Stimulated activated CD8-positive, alpha-beta memory T cell treated with anti-CD3 and anti-CD28 coated beads, Interleukin-7, amount 100 ng/mL, for 1 hour (primary cell): ENCODE results near the gene GNAS-AS1.

Source experiments
- DNase-seq, 2 donors: peaks; one replicate each; pipeline ENCODE4 v3.0.0-alpha.2; 2020; ENCODE audit warnings: low read depth in 2 of 2

Gene GNAS-AS1

DNA sequence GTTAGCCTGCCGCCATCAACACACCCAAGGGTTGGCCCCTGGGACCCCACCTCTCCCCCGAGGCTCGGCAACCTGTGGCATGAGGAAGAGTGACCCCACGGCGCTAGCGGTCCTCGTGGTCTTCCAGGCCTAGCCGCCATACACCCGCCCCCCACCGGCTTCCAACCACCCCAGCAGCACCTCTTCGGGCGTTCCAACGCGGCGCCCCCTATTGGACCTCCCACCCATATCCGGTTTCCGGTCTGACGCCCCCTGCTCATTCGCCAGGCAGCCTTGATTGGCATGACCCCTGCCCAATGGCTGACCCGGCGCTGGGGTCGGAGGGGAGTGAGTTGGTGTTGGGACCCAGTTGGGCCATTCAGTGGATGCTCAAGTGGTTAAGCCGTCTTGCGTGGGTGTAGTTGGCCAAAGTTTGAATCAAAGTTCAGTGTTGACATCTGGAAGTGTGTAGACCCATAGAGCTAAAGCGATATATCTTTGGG, at the start of gene GNAS-AS1:
Gene GNAS-AS1, minus strand, starts transcription at position 210 of the 482 bp plus-strand sequence.
- peak; percentile 44 to 56 for DNase-seq

DNA sequence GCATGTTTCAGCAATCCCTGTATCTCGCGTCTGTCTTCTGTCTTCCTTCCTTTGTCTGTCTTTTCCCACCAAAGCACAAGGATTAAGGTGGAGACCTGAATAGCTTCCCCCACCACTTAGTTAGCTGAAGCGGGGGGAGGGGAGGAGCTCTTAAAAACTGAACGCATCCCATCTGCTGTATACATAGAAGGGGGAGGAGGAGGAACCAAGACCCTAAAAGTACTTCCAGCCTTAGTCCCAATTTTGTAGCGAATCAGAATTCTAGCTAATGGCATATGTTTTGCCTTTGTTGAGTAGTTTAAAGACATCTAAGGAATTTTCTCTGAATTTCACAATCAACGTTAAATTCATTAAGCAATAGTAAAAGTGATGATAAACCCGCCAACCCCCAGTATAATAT, 49.7 kb upstream of the GNAS-AS1 start:
- DNase-seq: no peak

DNA sequence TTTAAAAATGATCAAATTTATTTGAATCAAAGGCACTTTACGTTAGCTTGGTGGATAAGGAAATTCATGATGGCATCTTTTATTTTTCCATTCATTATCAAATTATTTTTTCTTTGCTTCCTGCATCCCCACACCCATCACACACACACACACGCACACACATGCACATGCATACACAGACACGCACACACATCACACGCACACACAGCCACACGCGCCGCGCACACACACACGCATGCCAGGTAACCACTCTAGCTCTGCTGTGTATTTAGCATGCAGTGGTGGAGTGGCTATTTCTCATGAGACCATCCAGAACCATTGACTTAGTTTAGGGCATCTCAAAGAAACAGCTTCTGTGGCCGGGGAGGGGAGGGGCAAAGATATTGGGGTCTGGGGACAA, 48.8 kb upstream of the GNAS-AS1 start:
- DNase-seq: no peak

DNA sequence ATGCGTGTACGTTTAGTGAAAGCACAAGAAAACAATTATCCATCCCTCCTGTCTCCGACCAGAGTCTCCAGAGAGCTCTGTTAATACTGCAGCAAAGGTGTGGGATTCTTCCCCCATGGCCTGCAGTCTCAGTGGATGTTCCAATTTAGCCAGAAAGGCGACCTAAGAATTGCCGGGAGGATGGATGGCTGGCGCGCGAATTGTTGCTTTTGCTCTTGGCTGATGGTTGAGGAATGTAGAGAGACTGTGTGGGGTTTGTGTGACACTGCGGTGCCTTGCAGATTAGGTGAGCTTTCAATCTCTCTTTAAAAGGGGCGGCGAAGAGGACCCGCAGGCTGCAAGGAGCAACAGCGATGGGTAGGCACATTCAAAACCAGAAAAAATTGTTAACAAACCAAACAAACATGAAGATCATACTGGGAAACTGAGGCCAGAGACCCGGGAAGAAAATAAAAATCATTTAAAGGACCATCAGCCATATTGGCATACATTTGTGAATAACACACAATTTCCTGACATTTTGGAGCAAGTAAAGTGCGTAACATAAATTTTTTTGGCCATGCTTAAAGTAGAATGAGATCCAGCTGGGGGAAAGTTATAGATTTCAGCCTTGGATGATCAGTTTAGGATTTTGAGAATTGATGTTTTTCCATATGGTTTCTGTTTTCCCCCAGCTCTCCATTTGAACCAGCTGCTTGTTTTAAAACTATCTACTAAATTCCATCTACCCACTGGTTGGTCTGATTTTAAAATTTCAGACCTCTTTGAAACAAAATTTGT, 48.1 kb upstream of the GNAS-AS1 start:
- DNase-seq: no peak

DNA sequence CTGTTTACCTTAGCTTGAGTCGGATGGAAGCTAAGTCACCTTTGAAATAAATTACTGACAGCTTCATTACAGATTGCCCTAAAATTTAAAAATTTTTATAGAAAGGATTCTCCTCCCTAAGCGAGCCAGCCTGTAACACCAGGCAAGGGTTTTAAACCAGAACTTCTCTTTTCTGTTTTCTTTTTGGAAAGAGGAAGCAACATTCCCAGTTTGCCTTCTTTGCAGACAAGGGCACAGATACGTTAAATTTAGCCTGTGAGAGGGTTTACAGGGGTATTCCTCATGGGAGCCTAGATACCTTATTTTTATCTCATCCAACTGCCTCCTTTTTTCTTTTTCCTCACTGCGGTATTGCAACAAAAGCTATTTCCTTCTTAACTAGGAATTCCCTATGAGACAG, 46.8 kb upstream of the GNAS-AS1 start:
- no peak for DNase-seq

DNA sequence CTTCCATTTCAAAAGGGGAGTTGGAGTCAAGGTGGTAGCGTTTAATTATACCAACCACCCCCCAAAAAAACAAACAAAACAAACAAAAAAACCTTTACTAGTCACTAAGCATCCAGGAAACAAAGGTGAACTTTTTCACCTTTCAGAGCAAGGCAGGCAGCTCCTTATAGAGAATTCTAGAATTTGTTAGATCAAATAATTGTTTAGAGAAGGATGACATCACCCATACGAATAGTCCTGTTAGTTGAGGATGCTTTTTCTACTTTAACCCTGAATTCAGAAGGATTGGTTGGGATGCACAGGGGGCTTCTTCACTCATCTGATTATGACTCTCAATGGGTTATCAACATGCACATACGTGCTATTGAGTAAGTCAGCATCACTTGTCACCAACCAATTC, 46.1 kb upstream of the GNAS-AS1 start:
- no peak for DNase-seq

DNA sequence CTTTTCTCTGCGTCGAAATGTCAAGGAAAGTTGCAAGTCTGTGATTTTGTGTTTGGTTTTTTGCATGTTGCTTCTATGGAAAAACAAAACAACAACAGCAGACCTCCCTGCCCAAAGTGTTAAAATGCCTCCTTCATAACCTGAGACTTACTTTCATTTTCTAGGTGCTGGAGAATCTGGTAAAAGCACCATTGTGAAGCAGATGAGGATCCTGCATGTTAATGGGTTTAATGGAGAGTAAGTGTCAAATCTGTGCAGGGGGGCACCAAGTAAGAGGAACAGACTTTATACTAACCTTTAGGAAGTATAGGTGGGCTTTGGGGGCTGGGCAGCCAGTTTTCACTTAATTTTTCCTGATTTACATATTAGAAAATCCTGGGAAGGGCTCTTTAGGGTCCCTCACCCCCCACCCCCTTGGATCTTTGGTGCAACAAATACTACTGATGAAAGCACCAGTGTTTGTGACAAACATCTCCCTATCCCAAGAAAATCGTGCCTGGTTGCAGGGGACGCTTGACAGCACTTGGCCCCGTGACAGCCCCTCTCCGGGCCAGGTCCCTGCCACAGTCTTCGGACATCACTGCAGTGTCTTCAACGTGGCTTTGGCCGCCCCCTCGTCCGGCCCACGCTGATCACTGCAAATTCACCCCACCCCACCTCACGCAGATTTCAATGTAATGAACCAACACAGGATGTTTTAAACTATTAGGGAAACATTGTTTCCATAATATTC, 44.9 kb upstream of the GNAS-AS1 start:
- DNase-seq: no peak

DNA sequence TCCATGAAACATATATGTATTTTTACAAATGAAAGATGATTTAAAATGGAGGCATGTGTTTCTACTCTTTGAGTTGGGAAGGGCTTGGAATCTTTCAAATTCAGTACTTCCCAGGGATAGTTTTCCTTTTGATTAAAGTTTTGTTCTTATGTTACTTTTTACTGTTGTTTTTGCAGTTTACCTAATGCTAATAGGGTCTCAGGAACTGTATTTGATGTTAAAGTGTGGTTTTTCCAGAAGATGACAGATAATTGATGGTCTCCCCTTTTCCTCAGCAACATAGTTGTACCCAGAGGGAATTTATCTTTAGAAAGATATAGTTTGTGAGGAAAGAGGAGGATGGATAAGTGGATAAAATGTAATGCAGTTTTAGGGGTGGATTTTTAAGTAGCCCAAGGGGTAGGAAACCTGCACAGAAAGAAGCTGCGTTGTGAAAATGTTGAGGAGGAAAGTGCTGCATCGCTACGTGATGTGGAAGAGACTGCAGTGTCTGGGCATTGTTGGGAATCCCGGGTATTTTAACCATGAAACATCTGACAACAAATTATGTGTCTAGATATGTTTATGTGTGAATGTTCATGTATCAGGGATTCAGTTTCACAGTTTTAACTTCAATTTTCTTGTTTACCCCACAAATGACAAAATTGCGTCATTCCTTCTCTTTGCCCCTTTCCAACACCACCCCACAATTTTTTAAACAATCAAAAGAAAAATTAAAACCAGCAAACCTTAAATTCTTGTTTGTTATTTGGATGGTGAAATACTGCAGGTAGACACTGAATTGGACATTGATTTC, 44.1 kb upstream of the GNAS-AS1 start:
- no peak for DNase-seq

DNA sequence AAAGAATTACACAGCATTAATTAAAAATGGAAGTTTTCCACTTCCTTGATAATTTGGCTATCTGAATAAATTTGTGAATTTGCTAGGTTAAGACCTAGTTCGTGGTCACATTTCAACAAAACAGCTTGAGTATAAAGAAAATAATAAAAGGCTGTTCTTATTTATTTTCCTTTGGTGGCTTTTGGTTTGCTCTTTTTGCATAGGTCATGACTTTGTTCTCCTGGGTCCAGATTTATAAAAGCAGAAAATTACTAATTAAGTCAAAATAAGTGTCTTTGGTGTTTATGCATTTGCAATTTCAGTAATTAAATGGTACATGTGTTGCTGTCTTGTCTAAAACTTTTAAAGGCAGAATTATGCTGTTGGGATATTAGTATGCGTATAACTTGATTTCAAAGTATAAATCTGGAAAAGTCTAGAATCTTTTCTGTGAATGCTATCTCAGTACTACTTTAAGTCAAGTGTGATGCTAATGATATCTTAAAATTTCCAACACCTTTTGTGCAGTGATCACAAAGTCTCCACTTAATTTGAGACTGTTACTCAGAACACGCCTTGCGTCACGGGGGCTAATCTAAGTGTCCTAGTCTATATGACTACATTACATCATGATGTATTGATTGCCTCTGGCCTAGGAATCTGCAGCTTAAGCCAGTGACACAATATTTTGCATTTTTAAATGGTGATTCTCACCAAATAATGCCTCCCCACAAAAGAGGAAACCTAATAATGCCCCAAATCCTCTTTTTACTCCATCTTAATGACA, 42.8 kb upstream of the GNAS-AS1 start:
- no peak for DNase-seq

DNA sequence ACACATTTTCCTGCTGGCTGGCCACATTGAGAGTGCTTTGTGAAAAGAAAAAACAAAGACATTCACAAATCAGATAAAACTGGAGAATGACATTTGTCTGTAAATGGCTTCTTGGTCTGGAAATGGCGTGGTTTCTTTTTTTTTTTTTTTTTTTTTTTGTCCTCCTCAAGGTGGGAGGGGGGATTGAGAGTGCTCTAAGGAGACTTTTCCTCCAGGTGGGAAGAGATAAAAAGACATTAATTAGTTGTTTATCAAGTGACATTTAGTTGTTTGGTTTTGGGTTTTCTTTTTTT, 42.2 kb upstream of the GNAS-AS1 start:
- DNase-seq: no peak

DNA sequence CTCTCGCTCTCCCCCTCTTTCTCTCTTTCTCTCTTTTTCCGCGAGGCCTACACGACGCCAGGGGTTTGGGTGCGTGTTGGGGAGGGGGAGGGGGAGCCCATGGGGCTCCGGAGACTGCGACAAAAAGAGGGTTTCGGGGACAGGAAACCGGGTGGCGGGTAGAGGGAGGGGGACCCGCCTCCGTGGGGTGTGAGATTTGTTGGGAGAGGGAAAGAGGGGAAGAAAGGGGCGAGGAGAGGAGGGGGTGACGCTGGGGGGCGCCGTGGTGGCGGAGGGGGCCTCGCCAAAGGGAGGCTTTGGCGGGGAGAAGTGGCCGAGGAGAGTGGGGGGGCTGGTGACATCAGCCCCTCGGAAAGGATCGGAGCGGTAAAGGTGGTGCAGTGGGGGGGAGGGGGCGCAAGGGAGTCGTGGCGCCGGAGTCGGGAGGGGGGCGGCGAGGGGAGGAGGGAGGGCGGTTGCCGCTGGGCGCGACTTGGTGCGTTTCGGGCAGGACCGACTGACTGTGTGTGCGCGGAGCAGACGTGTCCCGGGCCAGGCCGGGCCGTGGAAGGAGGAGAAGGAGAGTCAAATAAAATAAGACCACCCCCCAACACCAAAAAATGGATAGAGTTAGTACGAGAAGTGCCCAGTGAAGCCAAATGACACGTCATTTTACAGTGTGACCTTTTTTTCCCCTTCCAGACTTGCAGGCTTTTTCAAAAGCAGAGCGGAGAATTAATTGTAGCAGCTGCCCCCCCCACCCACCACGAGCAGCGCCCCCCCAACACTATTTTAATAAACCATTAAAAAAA, 41.6 kb upstream of the GNAS-AS1 start:
- peak; percentile 40 to 48 for DNase-seq

DNA sequence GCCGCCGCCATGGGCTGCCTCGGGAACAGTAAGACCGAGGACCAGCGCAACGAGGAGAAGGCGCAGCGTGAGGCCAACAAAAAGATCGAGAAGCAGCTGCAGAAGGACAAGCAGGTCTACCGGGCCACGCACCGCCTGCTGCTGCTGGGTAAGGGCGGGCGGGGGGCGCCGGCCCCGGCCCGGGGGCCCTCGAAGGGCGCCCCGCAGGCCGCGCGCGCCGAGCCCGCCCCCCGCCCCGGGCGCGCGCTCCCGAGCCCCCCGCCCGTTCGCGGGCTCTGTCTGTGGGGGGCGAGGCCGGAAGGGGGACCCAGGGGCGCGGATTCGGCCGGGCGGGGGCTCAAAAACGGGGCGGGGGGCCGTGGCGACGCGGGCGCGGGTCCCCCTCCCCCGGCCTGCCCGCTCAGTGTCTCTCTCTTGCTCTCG, 41.0 kb upstream of the GNAS-AS1 start:
- no peak for DNase-seq

DNA sequence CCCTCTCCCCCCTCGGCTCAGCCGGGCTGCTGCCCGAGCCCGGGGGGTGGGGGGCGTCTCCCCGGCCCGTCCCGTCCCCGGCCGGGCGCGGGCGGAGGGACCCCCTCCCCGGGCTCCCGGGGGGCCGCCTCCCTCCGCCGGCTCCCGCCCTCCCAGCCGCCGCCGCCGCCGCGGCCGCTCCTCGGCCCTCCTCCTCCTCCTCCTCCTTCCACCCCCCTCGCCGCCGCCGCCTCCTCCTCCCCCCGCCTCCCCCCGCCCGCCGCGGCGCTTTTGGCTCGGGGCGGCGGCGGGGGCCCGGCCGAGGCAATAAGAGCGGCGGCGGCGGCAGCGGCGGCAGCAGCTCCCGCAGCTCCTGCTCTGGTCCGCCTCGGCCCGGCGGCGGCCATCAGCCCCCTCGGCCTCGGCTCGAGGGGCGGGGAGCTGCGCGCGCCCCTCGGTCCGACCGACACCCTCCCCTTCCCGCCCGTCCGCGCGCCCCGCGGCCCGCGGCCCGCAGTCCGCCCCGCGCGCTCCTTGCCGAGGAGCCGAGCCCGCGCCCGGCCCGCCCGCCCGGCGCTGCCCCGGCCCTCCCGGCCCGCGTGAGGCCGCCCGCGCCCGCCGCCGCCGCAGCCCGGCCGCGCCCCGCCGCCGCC, 40.5 kb upstream of the GNAS-AS1 start:
- DNase-seq: peak; percentile 48 to 58

DNA sequence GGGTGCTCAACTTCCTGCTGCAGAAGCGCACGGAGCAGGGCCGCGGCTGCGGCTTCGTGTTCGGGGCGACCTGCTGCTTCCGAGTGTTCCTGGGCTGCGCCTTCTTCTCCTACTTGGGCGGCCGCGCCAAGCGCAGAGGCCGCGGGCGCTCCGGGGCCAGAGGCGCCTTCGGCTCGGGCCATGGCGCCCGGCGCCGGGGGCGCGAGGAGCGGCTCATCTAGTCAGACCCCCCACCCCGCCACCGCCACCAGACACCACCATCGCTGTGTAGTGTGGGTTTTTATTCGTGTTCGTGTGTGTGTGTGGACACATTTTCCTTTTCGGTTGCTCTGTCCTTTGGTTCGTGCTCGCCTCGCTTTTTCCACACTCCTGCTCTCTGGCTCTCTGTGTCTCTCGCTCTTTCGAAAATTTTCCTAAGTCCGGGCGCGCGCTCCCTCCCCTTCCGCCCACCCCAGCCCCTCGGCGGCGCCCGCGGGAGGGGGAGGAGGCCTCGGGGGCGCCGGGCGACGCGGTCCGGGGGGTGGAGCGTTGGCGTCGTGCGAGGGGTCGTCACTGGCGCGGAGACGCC, 39.9 kb upstream of the GNAS-AS1 start:
- DNase-seq: peak; percentile 43 to 57

DNA sequence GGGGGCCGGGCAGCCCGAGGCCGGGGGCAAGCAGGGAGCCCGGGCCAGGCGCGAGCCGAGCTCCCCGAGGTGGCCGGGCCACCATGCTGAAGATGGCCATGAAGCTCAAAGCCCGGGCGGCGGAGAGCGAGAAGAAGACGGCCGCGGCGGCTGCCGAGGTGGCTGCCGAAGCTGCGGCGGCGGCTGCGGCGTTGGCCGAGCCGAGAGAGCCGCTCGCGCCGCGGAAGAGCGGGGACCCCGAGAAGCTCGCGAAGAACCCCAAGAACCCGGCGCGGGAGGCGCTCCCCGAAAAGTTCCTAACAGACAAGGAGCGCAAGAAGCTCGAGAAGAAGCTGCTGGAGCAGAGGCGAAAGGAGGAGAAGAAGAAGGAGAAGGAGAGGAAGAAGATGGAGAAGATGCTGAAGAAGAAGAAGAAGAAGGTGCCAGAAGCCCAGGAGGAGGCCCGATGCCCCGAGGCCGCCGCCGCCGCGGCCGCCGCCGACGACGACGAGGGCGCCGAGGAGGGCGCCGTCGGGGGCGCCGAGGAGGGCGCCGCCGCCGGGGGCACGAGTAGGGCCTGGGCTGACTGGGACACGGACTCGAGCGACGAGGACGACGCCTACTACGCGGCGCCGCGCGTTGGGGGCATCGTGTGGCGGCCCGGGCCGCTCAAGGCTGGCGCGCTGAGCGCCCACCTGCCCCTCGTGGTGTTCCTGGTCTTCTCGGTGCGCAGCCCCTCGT, 39.3 kb upstream of the GNAS-AS1 start:
- no peak for DNase-seq

DNA sequence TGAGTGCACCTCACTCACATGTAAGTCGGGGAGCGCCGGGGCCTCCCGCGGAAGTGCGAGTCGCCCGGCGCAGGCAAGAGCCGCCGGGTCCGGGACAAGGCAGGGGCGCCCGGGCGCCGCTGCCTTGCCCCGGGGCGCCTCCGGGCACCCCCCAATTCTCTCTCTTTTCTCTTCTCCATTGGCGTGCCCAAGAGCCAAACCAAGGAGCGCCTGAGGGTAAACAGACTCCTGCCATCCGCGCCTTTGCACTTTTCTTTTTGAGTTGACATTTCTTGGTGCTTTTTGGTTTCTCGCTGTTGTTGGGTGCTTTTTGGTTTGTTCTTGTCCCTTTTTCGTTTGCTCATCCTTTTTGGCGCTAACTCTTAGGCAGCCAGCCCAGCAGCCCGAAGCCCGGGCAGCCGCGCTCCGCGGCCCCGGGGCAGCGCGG, 38.6 kb upstream of the GNAS-AS1 start:
- DNase-seq: no peak

DNA sequence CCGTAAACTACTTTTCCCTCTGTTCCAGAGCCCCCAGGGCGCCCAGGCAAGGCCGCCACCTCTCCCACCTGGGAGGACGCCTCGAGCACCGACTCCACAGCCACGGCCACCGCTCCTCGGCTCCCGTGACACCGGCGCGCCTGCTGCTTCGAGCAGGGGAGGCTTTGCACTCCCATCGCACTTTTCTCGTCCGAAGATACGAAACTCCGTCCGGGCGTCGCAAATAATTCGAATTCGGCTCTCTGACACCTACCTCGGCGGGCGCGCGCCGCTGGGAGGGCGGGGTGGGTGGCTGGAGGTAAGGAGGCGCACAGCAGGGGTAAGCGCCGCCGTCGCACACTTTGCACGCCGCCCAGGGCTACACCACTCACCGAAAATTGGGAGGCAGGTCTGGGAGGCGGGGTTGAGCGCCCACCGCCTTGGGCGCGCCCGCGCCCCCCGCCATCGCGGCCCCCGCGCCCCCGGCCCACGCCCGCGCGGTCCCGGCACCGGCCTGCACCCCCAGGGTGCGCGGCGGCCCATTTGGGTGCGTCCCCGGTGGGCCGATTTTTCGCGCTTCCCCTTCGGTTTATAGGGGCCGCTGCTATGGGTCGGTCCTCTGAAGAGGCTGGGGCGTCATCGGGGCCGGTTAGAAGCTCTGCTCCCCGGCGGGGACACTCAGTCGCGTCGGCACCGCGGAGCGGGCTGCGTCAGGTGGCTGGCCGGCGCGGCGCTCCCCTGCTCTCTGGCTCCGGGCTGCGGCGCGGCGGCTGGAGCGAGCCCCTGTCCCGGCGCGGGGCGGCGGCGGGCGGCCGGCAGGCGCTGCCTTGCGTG, 38.0 kb upstream of the GNAS-AS1 start:
- DNase-seq: peak; percentile 61 to 67

DNA sequence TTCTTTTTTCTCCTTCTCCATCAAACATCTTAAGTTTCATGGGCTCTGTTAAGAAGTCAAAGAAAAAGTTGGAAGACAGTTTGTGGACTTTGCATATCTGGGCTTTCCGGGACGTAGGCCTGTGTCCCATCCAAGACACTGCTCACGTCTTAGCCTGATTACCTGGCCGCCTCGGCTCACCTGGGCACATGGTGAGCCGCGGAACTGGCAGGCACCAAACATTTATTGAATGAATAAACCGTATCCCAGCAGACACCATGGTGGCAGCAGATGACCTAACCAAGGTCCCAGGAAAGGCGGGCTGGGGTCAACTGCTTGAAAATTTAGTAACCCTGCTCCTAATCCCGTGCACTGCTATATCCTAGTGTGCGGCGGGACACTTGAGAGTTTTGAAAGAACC, 37.4 kb upstream of the GNAS-AS1 start:
- no peak for DNase-seq

DNA sequence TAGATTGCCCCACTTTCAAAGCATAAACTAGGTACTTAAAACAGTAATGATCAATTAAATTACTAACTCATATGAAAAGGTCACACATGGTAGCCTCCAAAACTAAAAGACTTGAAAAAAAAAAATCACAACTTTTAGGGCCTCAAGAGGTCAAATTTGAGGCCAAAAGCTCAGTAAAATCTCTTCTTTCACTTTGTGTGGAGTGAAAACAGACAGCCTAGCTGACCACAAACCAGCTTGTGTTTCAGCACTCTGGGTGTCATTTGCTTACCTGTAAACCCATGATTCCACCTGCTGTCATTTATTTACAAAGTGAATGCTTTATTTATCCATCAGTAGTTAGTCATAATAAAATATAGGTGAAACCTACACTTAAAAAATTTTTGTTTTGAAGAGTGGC, 35.8 kb upstream of the GNAS-AS1 start:
- no peak for DNase-seq
